Stomach (tissue), 9 donors: Measurements from ENCODE around the gene DFFB. TPM values are rescaled to one million over a fixed set of nuclear protein-coding genes. Genes with fewer than 3 reads are reported as not detected.

Experiments
- DNase-seq, 2 donors: peaks; one replicate each; pipeline versions ENCODE4 v3.0.0 to v3.0.0-alpha.2; 2013 to 2019
- H3K27ac ChIP-seq, 5 donors: fragments of 200-600 bp in 4 of 5; sonication (generic) in 4 of 5; one replicate each; pipeline ENCODE4 v1.5.1; 2013 to 2019; ENCODE audit warnings: mild to moderate bottlenecking in 1 of 5, moderate library complexity in 1 of 5
- H3K27me3 ChIP-seq, 3 donors: fragments of 200-600 bp; sonication (generic); one replicate each; pipeline ENCODE4 v1.5.1; 2017 to 2019; ENCODE audit warnings: mixed run types in 1 of 3
- H3K36me3 ChIP-seq, 4 donors: fragments of 200-600 bp; sonication (generic); 1 replicate in 3 of 4; 2 replicates in 1 of 4; pipeline ENCODE4 v1.5.1; 2016 to 2019
- H3K4me1 ChIP-seq, 4 donors: fragments of 200-600 bp; sonication (generic); one replicate each; pipeline ENCODE4 v1.5.1; 2016 to 2019
- H3K4me3 ChIP-seq, 4 donors: fragments of 200-600 bp; sonication (generic) in 3 of 4; one replicate each; pipeline ENCODE4 v1.5.1; 2016 to 2019; ENCODE audit warnings: mild to moderate bottlenecking in 1 of 4
- H3K9me3 ChIP-seq, 4 donors: fragments of 200-600 bp; sonication (generic); one replicate each; pipeline ENCODE4 v1.5.1; 2016 to 2019
- CTCF ChIP-seq, 7 experiments: fragments of 450-650 bp in 4 of 7; fragments of 200-600 bp in 3 of 7; sonication (generic) in 3 of 7; IDR thresholded peaks; one replicate each; pipeline ENCODE4 v1.5.1; 2016 to 2019; ENCODE audit warnings: antibody characterized with exemption in 7 of 7, control low read depth in 2 of 7, mild to moderate bottlenecking in 1 of 7
- EP300 ChIP-seq: sonication (generic); formaldehyde crosslinking; IDR thresholded peaks from one replicate; pipeline ENCODE4 v1.6.1; 2017; ENCODE audit warnings: antibody characterized with exemption
- POLR2A ChIP-seq, 4 donors: fragments of 450-650 bp; IDR thresholded peaks; one replicate each; pipeline ENCODE4 v1.6.1; 2016; ENCODE audit warnings: antibody characterized with exemption in 4 of 4, control low read depth in 2 of 4, mild to moderate bottlenecking in 1 of 4, moderate library complexity in 1 of 4
- POLR2AphosphoS5 ChIP-seq, 3 donors: sonication (generic); formaldehyde crosslinking; IDR thresholded peaks; one replicate each; pipeline ENCODE4 v1.6.1; 2016; ENCODE audit warnings: antibody characterized with exemption in 3 of 3
- WGBS, 5 donors: extraction: QIAGEN DNeasy Blood & Tissue Kit in 3 of 5; methylation state at CpG; one replicate each; pipeline versions ENCODE4 v1.1.5 to v1.1.7; 2013 to 2018; 5-methylcytosine and 5-hydroxymethylcytosine counted together
- intact Hi-C: fragments of 100-400 bp; cut with DNase I; formaldehyde crosslinking; loops from one replicate; pipeline ENCODE4 v1.15.1; 2023; ENCODE audit warnings: low total_unique reads
- polyA plus RNA-seq, 3 donors: library from polyadenylated mRNA; stranded (reverse); fragments of 200-250 nt; gene quantifications; one replicate each; pipeline ENCODE4 v1.2.3, GENCODE V29; 2013
- total RNA-seq, 5 donors: library from RNA; depleted of rRNA; stranded (reverse); fragments of >200 nt; gene quantifications; one replicate each; pipeline versions ENCODE4 v1.1.0 to v1.2.3, GENCODE V29; 2014 to 2016
- donor health status: healthy with polysubstance abuse.
- donor health status: Bipolar disorder and iron deficiency.
- donor health status: healthy.

DFFB gene
- total and polyA plus RNA-seq, 8 donors = 1.2 to 9.3 (median 4.8) TPM

GRCh38 chr1:3883194-3883925, 26.1 kb downstream of the DFFB start:
- intact Hi-C loops = no loop called here
- no peak for DNase-seq
- H3K36me3 ChIP-seq = peaks cover 22 to 98% (median 88%) of the 10 kb centered on the region in 4 donors

GRCh38 chr1:3884966-3885365, 27.7 kb downstream of the DFFB start:
- no peak overlapping the region for H3K4me3 ChIP-seq
- no peak for DNase-seq
- H3K27me3 ChIP-seq = no peaks in the 10 kb centered on the region
- H3K27ac ChIP-seq = no peak overlapping the region
- no peak for TF ChIP-seq POLR2A (IDR thresholded peaks at IDR 0.05)
- no peak for TF ChIP-seq POLR2AphosphoS5 (IDR thresholded peaks at IDR 0.05)
- no peak for TF ChIP-seq CTCF (IDR thresholded peaks at IDR 0.05)
- peaks cover 26 to 98% (median 88%) of the 10 kb centered on the region in 4 donors for H3K36me3 ChIP-seq
- no peaks in the 10 kb centered on the region for H3K9me3 ChIP-seq
- WGBS, 5 donors = 87 to 93% (median 91%) methylated on average over 13 of the region's 13 CpGs
- intact Hi-C loops = no loop called here
- no peaks in the 10 kb centered on the region for H3K4me1 ChIP-seq

More at GRCh38 chr1:3883194-3883925, 26.1 kb downstream of the DFFB start:
- TF ChIP-seq CTCF (IDR thresholded peaks at IDR 0.05) = no peak
- no peak for TF ChIP-seq POLR2AphosphoS5 (IDR thresholded peaks at IDR 0.05)
- no peak for TF ChIP-seq EP300
- no peak for TF ChIP-seq POLR2A (IDR thresholded peaks at IDR 0.05)
- Histone ChIP-seq H3K4me3 (no peak overlapping the region), H3K4me1 (no peaks in the 10 kb centered on the region), H3K9me3 (peaks cover 0 to 13% (median 12%) of the 10 kb centered on the region in 4 donors), H3K27ac (no peak overlapping the region), H3K27me3 (no peaks in the 10 kb centered on the region)
- 95 to 97% (median 96%) methylated on average over 18 of the region's 18 CpGs for WGBS, 5 donors

GRCh38 chr1:3885611-3886010, 28.3 kb downstream of the DFFB start:
- intact Hi-C loops = no loop called here
- H3K36me3 ChIP-seq = peaks cover 28 to 98% (median 88%) of the 10 kb centered on the region in 4 donors
- DNase-seq = no peak

GRCh38 chr1:3886106-3886670, 28.9 kb downstream of the DFFB start:
- peaks cover 34 to 98% (median 87%) of the 10 kb centered on the region in 4 donors for H3K36me3 ChIP-seq
- no peaks in the 10 kb centered on the region for H3K9me3 ChIP-seq
- no peak for DNase-seq
- H3K4me3 ChIP-seq = no peak overlapping the region
- no peak for TF ChIP-seq POLR2AphosphoS5 (IDR thresholded peaks at IDR 0.05)
- TF ChIP-seq EP300 = no peak
- TF ChIP-seq POLR2A (IDR thresholded peaks at IDR 0.05) = no peak
- TF ChIP-seq CTCF (IDR thresholded peaks at IDR 0.05) = no peak
- intact Hi-C loops = no loop called here
- no peak overlapping the region for H3K27ac ChIP-seq
- 89 to 92% (median 89%) methylated on average over 15 of the region's 15 CpGs for WGBS, 5 donors
- H3K4me1 ChIP-seq = peaks cover 0 to 8% (median under 1%) of the 10 kb centered on the region in 4 donors
- H3K27me3 ChIP-seq = no peaks in the 10 kb centered on the region

More at GRCh38 chr1:3885611-3886010, 28.3 kb downstream of the DFFB start:
- H3K27me3 ChIP-seq = no peaks in the 10 kb centered on the region
- peaks cover 0 to 6% (median 0%) of the 10 kb centered on the region in 4 donors for H3K4me1 ChIP-seq
- no peak for TF ChIP-seq POLR2AphosphoS5 (IDR thresholded peaks at IDR 0.05)
- TF ChIP-seq CTCF (IDR thresholded peaks at IDR 0.05) = no peak
- no peak for TF ChIP-seq EP300
- 83 to 90% (median 86%) methylated on average over 4 to 7 of the region's 7 CpGs for WGBS, 5 donors
- no peak overlapping the region for H3K27ac ChIP-seq
- no peaks in the 10 kb centered on the region for H3K9me3 ChIP-seq
- no peak overlapping the region for H3K4me3 ChIP-seq
